ENCODE results near the gene COPS9.

Gene COPS9

DNA sequence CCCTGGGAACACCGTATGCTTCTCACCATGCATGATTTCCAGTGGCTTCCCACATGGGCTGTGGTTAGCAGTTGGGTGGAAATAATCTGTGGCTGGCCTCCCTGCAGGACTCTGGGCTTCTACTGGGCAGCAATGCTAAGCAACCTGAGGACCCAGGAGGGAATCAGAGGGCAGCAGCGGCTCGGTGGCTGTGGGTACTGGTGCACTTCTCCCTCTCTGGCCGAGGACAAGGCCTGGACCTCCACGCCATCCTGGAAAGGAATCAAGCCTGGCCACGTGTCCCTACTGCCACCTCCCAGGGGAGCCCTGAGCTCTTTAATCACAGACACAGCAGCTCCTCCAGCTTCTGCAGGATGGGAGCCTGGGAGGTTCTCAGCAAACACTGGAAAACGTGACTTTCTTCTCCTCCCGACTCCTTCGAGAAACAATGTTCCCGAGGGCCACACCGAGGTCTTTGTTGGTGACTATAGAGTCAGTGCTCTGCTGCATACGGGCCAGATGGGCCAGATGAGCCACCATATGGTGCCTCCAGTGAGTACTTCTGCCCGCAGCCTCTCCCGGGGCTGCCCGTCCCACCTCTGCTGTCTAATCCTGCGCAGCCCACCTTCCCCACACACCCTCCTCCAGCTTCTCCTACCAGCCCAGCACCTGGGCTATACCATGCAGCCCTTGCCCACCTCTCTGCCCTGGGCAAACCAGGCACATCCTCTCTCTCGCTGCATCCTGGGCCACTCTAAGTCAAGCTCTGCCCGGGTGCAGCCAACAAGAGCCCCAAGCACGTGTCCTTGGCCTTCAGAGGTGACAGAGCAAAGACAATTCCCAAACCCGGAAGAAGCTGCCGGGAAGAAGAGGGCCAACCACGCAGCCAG lies 47.1 kb upstream of the COPS9 start:
- H3K4me2 ChIP-seq (ENCODE audit: low read length): no peak overlapping the region
- H3K36me3 ChIP-seq (replicated peaks; ENCODE audit: low read depth, low read length): no peaks in the 10 kb centered on the region
- H3K4me1 ChIP-seq (ENCODE audit: low read length): no peaks in the 10 kb centered on the region
- H3K79me2 ChIP-seq (ENCODE audit: low read length): no peaks in the 10 kb centered on the region
- no peak overlapping the region for H3K9ac ChIP-seq (ENCODE audit: low read length)
- H2AFZ ChIP-seq (ENCODE audit: low read depth, low read length): no peak overlapping the region
- no peak overlapping the region for H3K4me3 ChIP-seq (ENCODE audit: low read length)
- H3K27me3 ChIP-seq (ENCODE audit: low read depth, low read length): no peaks in the 10 kb centered on the region
- no peaks in the 10 kb centered on the region for H4K20me1 ChIP-seq (ENCODE audit: insufficient read depth, low read length)
- no peaks in the 10 kb centered on the region for H3K9me3 ChIP-seq (ENCODE audit: insufficient read depth, low read length)
- H3K27ac ChIP-seq (ENCODE audit: low read length): no peak overlapping the region
- TF ChIP-seq EZH2phosphoT487 (IDR thresholded peaks at IDR 0.05; ENCODE audit: low read depth): no peak
- TF ChIP-seq, protein P1, sequence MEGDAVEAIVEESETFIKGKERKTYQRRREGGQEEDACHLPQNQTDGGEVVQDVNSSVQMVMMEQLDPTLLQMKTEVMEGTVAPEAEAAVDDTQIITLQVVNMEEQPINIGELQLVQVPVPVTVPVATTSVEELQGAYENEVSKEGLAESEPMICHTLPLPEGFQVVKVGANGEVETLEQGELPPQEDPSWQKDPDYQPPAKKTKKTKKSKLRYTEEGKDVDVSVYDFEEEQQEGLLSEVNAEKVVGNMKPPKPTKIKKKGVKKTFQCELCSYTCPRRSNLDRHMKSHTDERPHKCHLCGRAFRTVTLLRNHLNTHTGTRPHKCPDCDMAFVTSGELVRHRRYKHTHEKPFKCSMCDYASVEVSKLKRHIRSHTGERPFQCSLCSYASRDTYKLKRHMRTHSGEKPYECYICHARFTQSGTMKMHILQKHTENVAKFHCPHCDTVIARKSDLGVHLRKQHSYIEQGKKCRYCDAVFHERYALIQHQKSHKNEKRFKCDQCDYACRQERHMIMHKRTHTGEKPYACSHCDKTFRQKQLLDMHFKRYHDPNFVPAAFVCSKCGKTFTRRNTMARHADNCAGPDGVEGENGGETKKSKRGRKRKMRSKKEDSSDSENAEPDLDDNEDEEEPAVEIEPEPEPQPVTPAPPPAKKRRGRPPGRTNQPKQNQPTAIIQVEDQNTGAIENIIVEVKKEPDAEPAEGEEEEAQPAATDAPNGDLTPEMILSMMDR (IDR thresholded peaks at IDR 0.05; ENCODE audit: low read depth, low read length): no peak

DNA sequence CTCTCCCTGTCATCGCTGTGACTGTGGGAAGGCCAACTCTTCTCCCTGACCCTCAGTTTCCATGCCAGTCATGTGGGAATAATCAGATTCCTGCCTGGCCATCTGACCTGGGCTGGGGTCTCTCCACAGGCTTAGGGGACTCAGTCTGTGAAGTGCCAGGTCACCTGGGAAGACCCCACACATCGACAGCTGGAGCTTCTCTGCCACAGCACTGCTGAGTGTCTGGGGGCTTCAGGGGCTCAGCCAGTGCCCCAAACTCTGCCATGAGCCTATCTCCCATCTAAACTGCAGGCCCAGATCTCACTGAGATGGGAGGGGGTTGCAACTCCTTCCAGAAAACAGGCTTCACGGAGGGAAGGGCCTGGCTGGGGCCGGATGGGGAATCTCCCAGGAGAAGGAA lies 46.4 kb upstream of the COPS9 start:
- Histone ChIP-seq H3K27me3 (ENCODE audit: low read depth, low read length) (no peaks in the 10 kb centered on the region; the same call in 1 of the 2 replicates), H3K79me2 (ENCODE audit: low read length) (no peaks in the 10 kb centered on the region), H3K27ac (ENCODE audit: low read length) (no peak overlapping the region), H2AFZ (ENCODE audit: low read depth, low read length) (no peak overlapping the region), H3K4me2 (ENCODE audit: low read length) (no peak overlapping the region), H3K9ac (ENCODE audit: low read length) (no peak overlapping the region), H3K4me1 (ENCODE audit: low read length) (no peaks in the 10 kb centered on the region), H3K4me3 (ENCODE audit: low read length) (no peak overlapping the region), H3K36me3 (replicated peaks; ENCODE audit: low read depth, low read length) (no peaks in the 10 kb centered on the region), H3K9me3 (ENCODE audit: insufficient read depth, low read length) (no peaks in the 10 kb centered on the region), H4K20me1 (ENCODE audit: insufficient read depth, low read length) (no peaks in the 10 kb centered on the region)
- TF ChIP-seq, protein P1 (IDR thresholded peaks at IDR 0.05; ENCODE audit: low read depth, low read length): no peak
- no peak for TF ChIP-seq EZH2phosphoT487 (IDR thresholded peaks at IDR 0.05; ENCODE audit: low read depth)

DNA sequence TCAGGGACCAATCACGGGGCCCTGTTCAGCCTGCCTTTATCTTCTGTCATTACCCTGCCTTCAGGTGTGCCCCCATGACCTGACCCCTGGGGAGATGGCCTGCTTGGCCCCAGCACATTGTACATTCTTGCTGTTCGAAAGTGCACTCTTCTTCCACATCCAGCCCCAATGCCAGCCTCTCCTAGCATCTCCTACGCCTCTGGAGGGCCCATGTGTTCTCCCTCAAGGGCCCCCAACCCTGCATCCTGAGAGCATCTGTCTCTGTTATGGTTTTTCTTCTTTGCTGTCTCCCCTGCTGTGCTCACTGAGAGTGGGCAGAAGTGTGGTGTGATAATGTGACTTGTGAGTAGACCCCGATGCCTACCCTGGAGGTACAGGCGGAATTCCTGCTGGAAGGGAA lies 45.9 kb upstream of the COPS9 start:
- H3K4me3 ChIP-seq (ENCODE audit: low read length): no peak overlapping the region
- H3K9ac ChIP-seq (ENCODE audit: low read length): no peak overlapping the region
- H3K4me2 ChIP-seq (ENCODE audit: low read length): no peak overlapping the region
- no peaks in the 10 kb centered on the region for H3K79me2 ChIP-seq (ENCODE audit: low read length)
- H4K20me1 ChIP-seq (ENCODE audit: insufficient read depth, low read length): no peaks in the 10 kb centered on the region
- H3K36me3 ChIP-seq (replicated peaks; ENCODE audit: low read depth, low read length): no peaks in the 10 kb centered on the region
- H3K27me3 ChIP-seq (ENCODE audit: low read depth, low read length): peaks cover under 1% of the 10 kb centered on the region; the same call in 1 of the 2 replicates
- TF ChIP-seq EZH2phosphoT487 (IDR thresholded peaks at IDR 0.05; ENCODE audit: low read depth): no peak
- TF ChIP-seq, protein P1 (IDR thresholded peaks at IDR 0.05; ENCODE audit: low read depth, low read length): no peak
- H3K4me1 ChIP-seq (ENCODE audit: low read length): no peaks in the 10 kb centered on the region
- H3K27ac ChIP-seq (ENCODE audit: low read length): no peak overlapping the region
- no peaks in the 10 kb centered on the region for H3K9me3 ChIP-seq (ENCODE audit: insufficient read depth, low read length)
- no peak overlapping the region for H2AFZ ChIP-seq (ENCODE audit: low read depth, low read length)

DNA sequence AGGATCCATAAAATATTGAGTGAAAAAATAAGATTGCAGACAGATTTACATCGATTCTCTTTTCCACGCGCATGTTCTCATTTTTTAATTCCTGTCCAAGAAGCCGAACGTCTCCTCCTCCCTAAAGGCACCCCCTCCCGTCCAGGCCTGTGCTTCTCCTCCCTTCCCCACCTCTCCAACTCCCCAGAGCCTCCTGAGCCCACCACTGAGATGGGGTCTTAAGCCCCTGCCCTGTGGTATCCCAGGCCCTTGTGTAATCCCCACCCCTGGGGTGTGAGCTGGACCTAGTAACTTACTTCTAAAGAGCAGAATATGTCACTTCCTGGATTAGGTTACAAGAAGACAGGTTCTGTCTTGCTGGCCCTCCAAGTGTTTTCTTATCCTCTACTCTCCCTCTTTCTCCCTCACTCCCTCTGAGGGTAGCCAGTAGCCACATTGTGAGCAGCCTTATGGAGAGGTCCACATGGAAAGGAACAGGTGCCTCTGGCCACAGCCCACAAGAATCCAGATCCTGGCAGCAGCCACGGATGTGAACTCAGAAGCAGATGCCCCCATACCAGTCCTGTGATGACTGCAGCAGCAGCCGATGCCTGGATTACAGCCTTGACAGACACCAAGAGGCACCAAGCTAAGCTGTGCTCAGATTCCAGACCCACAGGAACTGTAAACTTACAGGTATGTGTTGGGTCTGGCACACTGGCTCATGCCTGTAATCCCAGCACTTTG lies 44.0 kb upstream of the COPS9 start:
- H3K4me3 ChIP-seq (ENCODE audit: low read length): no peak overlapping the region
- H3K27me3 ChIP-seq (ENCODE audit: low read depth, low read length): peaks cover 4% of the 10 kb centered on the region; the same call in 1 of the 2 replicates
- no peak overlapping the region for H3K9ac ChIP-seq (ENCODE audit: low read length)
- H3K27ac ChIP-seq (ENCODE audit: low read length): no peak overlapping the region
- TF ChIP-seq, protein P1 (IDR thresholded peaks at IDR 0.05; ENCODE audit: low read depth, low read length): no peak
- no peak for TF ChIP-seq EZH2phosphoT487 (IDR thresholded peaks at IDR 0.05; ENCODE audit: low read depth)
- H3K4me2 ChIP-seq (ENCODE audit: low read length): no peak overlapping the region
- no peaks in the 10 kb centered on the region for H3K79me2 ChIP-seq (ENCODE audit: low read length)
- H2AFZ ChIP-seq (ENCODE audit: low read depth, low read length): no peak overlapping the region
- no peaks in the 10 kb centered on the region for H3K36me3 ChIP-seq (replicated peaks; ENCODE audit: low read depth, low read length)
- H3K4me1 ChIP-seq (ENCODE audit: low read length): no peaks in the 10 kb centered on the region
- no peaks in the 10 kb centered on the region for H3K9me3 ChIP-seq (ENCODE audit: insufficient read depth, low read length)
- no peaks in the 10 kb centered on the region for H4K20me1 ChIP-seq (ENCODE audit: insufficient read depth, low read length)
